ENCODE results near the gene SLC25A21. TPM values are rescaled to one million over a fixed set of nuclear protein-coding genes. Genes with fewer than 3 reads are reported as not detected.

Gene SLC25A21
- total RNA-seq, 1 donor from 2014 or later, result not detected

DNA sequence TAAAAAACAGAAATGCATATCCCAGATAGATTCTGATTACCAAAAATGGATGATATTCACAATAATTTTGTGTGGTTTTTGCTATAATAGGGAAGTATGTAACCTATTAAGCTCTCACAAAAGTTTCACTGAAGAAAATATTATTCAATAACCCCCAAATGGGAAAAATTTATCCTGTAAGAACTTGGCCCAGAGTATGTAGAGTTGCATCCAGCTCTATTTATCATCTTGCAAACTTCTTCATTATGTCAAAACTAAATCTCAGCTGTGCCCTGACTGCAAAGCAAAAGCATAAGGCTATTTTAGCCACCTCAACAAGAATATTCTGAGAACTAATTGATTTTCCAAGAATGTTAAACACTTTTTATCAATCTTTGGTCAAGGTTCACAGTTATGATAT, 311.6 kb downstream of the SLC25A21 start:
- Mint-ChIP-seq H3K4me1 (no peaks in the 10 kb centered on the region), H3K9me3 (no peaks in the 10 kb centered on the region), H3K27ac (no peak overlapping the region), H3K36me3 (ENCODE audit: low read depth) (no peaks in the 10 kb centered on the region), H3K27me3 (no peaks in the 10 kb centered on the region), H3K4me3 (no peak overlapping the region)
- no peak for DNase-seq
- intact Hi-C loops (cut with micrococcal nuclease), result no loop called here

DNA sequence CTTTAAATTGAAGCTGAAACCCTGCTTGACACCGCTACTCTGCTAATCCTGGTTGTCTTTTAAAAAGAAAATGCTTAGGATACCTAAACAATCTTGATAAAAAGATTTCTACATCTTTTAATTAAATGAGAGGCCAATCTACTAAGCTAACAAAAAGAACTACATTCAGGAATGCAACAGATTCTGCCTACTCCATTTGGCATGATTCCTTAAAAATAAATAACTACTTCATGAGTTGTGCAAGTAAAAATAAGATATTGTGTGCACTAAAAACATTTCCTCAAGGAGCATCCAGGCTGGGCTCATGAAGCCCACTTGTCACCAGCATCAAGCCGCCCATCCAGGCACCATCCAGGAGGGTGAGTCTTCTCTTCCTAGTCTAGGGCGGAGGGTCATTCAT, 313.3 kb downstream of the SLC25A21 start:
- H3K4me1 Mint-ChIP-seq, result no peaks in the 10 kb centered on the region
- H3K9me3 Mint-ChIP-seq, result no peaks in the 10 kb centered on the region
- H3K27ac Mint-ChIP-seq, result no peak overlapping the region
- H3K36me3 Mint-ChIP-seq (ENCODE audit: low read depth), result no peaks in the 10 kb centered on the region
- no peak for DNase-seq
- H3K27me3 Mint-ChIP-seq, result no peaks in the 10 kb centered on the region
- no peak overlapping the region for H3K4me3 Mint-ChIP-seq
- intact Hi-C loops (cut with micrococcal nuclease), result no loop called here

DNA sequence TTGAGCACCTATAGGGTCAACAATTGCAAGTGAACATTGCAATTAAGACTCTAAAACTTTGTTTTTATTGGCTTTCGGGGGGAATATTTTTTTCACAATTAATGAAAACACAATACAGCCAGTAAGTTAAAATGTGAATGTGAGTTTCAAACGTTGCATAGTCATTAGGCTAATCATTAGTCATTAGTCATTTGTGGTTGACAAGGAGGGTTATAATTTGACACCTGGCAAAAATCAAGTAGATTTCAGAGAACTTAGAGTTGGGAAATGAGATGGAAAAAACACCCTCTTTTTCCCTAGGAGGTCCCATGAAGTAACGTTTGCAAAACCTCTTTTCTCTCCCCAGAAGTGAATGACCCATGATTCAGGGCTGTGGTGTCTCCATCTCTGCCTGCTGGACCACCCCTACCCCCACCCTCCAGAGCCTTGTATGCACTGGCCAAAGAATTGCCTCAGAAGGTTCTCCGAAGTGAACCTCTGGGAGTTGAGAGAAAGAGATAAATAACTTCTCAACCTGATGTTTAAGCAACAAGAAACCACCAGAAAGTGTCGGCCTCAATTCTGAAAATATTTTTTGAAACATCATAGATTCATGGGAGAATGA, 314.5 kb downstream of the SLC25A21 start:
- Mint-ChIP-seq H3K4me1 (no peaks in the 10 kb centered on the region), H3K27ac (no peak overlapping the region), H3K9me3 (no peaks in the 10 kb centered on the region), H3K4me3 (no peak overlapping the region), H3K27me3 (no peaks in the 10 kb centered on the region), H3K36me3 (ENCODE audit: low read depth) (no peaks in the 10 kb centered on the region)
- DNase-seq, result no peak
- intact Hi-C loops (cut with micrococcal nuclease), result no loop called here

DNA sequence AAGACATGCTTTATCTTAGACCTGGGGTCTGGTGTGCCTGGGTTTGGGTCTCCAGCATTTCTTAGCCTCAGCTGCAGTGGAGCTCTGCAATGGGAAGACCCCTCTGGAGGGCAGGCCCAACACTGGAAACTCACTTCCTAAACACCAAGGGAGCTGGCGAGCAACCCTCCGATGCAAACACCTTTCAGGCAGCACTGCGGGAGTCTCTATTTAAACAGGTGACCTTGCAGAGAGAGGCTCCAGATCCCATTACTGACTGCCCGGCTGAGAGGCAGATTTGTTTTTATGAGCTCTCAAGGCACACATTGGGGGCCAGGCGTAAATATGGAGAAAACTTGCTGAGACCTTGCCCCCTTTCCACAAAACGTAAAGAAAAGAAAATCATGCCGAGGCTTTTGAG, 315.3 kb downstream of the SLC25A21 start:
- Mint-ChIP-seq H3K4me3 (no peak overlapping the region), H3K4me1 (no peaks in the 10 kb centered on the region), H3K36me3 (ENCODE audit: low read depth) (no peaks in the 10 kb centered on the region), H3K27ac (no peak overlapping the region), H3K27me3 (no peaks in the 10 kb centered on the region), H3K9me3 (no peaks in the 10 kb centered on the region)
- intact Hi-C loops (cut with micrococcal nuclease), result no loop called here
- DNase-seq, result no peak

DNA sequence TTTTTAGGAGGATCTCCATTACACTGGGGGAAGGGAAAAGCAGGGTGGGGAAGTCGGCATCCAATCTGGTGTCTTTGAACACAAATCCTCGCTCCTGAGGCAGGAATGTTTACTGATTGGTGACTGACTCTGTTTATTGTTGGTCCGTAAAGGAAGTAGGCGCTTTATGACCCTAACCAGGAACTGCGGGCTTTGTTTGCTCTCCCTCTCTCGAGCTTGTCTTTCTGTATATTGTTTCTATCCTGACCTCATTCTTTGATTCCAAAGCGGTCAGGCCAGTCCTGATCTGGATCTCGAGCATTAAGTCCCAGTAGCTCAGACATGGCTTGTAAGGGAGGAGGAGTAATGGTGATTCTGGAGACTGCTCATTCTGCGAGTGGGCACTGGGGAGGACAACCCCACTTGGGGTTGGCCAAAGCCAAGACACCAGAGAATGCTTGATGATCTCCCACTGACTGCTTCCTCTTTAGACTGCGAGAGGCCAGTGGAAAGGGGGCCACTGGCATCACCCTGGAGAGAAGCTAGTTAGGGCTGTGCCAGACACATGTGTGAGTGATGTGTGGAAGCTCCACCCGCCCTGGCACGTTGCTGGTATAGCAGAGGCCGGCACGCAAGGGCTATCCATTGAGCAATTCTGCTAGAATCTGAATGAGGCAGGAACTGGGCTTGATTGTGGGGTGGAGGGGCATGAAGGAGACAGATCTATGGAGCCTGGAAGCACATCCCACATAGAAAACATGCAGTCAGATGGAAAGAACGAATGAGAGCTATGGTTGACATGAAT, 316.1 kb downstream of the SLC25A21 start:
- no peaks in the 10 kb centered on the region for H3K4me1 Mint-ChIP-seq
- no peaks in the 10 kb centered on the region for H3K27me3 Mint-ChIP-seq
- no peak overlapping the region for H3K4me3 Mint-ChIP-seq
- intact Hi-C loops (cut with micrococcal nuclease), result no loop called here
- H3K27ac Mint-ChIP-seq, result no peak overlapping the region
- no peaks in the 10 kb centered on the region for H3K9me3 Mint-ChIP-seq
- DNase-seq, result no peak
- H3K36me3 Mint-ChIP-seq (ENCODE audit: low read depth), result no peaks in the 10 kb centered on the region

DNA sequence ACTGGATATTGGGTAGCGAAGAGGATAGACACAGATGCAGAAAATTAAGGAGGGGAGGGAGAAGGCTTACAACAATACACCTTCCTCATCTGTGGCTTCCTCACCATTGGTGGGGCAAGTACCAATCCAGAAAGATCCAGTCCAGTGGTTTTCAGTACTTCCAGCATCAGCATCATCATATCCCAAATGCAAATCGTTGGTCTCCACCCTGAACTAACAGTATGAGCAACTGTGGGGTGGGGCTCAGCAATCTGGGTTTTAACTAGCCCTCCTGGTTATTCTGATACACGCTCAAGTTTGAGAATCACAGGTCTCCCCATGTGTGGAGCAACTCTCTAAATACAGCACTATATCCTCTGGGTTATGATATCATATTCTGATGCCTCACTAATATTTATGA, 317.0 kb downstream of the SLC25A21 start:
- DNase-seq, result no peak
- Mint-ChIP-seq H3K9me3 (no peaks in the 10 kb centered on the region), H3K27me3 (no peaks in the 10 kb centered on the region), H3K4me3 (no peak overlapping the region), H3K36me3 (ENCODE audit: low read depth) (no peaks in the 10 kb centered on the region), H3K4me1 (no peaks in the 10 kb centered on the region), H3K27ac (no peak overlapping the region)
- intact Hi-C loops (cut with micrococcal nuclease), result no loop called here

DNA sequence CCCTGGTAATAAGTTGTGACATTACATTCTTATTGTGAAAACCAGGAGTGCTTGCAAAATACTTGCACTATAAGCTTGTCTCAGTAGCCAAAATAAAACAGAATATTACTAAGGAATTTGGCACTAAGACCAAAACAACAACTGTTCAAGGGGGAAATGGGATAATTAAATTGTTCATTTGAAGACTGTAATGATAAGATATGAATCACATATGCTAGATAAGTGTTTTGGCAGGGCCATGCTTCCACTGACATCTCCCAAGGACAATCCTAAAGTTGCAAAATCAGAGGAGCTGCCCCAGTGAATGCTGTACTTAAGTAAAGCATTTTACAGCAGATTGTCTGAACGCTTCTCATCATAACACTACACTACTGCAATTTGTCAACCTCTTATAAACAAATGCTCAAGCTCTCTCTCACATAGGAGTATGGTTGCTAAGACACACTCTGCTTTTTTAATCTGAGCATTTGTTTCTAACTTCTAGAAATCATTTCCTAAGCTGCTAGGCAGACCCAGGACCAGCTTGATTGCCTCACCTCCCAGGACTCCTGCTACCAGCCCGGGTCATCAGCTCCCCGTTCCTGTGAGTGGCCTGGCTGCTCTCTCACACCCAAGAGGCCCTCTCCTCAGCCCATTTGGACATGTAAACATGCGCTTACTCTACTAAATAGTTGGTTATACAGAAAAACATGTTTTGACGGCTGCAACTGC, 319.3 kb downstream of the SLC25A21 start:
- no peak for DNase-seq
- Mint-ChIP-seq H3K27me3 (no peaks in the 10 kb centered on the region), H3K36me3 (ENCODE audit: low read depth) (no peaks in the 10 kb centered on the region), H3K4me1 (no peaks in the 10 kb centered on the region), H3K27ac (no peak overlapping the region), H3K9me3 (no peaks in the 10 kb centered on the region), H3K4me3 (no peak overlapping the region)
- intact Hi-C loops (cut with micrococcal nuclease), result no loop called here

DNA sequence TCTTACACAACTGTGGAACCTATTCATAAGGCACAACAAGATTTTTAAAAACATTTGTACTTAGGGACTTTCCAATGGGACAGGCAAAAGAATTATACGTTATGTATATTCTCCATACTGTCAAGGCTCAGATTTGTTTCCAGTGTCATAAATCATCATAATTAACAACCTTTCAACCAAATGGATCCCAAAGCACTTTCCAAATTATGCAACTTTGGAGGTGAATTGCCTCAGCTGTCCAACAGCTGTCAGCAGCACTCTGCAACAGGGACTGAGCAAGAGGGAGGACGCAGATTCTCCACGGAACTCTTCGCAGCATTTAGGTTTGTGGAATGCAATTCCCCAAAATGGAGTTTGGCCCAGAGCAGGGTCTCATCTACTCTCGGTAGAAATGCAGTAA, 324.2 kb downstream of the SLC25A21 start:
- H3K36me3 Mint-ChIP-seq (ENCODE audit: low read depth), result no peaks in the 10 kb centered on the region
- intact Hi-C loops (cut with micrococcal nuclease), result no loop called here
- H3K4me3 Mint-ChIP-seq, result no peak overlapping the region
- no peaks in the 10 kb centered on the region for H3K27me3 Mint-ChIP-seq
- no peaks in the 10 kb centered on the region for H3K4me1 Mint-ChIP-seq
- no peak overlapping the region for H3K27ac Mint-ChIP-seq
- DNase-seq, result no peak
- H3K9me3 Mint-ChIP-seq, result no peaks in the 10 kb centered on the region

DNA sequence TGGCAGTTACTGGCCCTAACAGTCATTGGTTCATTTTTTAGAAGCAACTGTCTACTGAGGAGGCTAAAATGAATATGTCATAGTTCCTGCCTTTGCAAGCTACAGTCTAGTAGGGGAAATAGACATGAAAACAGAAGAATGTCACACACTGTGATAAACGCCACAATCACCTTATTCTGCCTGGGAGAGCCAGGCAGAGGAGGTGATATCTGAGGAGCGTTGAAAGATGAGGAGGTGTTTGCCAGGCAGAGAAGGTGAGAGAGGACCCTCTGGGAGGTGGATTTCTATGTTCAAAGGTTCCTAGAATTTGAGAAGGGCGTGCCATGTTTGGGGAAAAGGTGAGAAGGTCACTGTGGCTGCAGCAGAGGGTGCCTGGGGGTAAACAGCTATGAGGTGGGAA, 325.0 kb downstream of the SLC25A21 start:
- Mint-ChIP-seq H3K4me1 (no peaks in the 10 kb centered on the region), H3K27ac (no peak overlapping the region), H3K4me3 (no peak overlapping the region), H3K27me3 (no peaks in the 10 kb centered on the region), H3K9me3 (no peaks in the 10 kb centered on the region), H3K36me3 (ENCODE audit: low read depth) (no peaks in the 10 kb centered on the region)
- DNase-seq, result no peak
- intact Hi-C loops (cut with micrococcal nuclease), result no loop called here

DNA sequence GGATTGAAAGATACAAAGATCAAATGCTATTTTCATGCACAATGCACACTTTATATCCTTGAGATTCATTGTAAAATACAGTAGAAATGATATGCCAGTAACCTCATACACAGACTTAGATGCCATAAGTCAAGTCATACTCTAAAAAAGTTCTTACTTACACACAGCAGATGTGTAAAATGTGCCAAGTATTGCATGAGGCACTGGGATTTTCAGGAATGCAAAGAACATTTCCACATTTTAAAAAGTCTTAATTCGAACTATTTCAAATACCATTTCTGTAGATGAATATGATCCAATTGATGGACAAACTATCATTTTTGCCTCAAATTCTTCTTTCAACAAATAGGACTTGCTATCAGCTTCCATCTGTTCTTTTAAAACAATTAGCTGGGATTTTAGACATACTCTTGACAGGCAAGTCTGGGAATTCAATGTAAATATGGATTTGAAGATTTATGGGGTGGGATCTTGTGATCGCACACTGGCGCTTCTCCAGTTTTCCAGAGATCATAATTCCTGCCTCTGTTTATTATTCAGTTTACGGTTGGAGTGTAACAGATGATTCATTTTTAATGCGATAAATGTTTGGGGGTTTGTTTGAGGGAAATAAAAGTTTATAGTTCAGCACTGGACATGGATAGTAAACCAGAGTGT, 326.9 kb downstream of the SLC25A21 start:
- DNase-seq, result no peak
- no peak overlapping the region for H3K4me3 Mint-ChIP-seq
- H3K27ac Mint-ChIP-seq, result no peak overlapping the region
- no peaks in the 10 kb centered on the region for H3K36me3 Mint-ChIP-seq (ENCODE audit: low read depth)
- intact Hi-C loops (cut with micrococcal nuclease), result no loop called here
- H3K9me3 Mint-ChIP-seq, result no peaks in the 10 kb centered on the region
- no peaks in the 10 kb centered on the region for H3K27me3 Mint-ChIP-seq
- H3K4me1 Mint-ChIP-seq, result no peaks in the 10 kb centered on the region

DNA sequence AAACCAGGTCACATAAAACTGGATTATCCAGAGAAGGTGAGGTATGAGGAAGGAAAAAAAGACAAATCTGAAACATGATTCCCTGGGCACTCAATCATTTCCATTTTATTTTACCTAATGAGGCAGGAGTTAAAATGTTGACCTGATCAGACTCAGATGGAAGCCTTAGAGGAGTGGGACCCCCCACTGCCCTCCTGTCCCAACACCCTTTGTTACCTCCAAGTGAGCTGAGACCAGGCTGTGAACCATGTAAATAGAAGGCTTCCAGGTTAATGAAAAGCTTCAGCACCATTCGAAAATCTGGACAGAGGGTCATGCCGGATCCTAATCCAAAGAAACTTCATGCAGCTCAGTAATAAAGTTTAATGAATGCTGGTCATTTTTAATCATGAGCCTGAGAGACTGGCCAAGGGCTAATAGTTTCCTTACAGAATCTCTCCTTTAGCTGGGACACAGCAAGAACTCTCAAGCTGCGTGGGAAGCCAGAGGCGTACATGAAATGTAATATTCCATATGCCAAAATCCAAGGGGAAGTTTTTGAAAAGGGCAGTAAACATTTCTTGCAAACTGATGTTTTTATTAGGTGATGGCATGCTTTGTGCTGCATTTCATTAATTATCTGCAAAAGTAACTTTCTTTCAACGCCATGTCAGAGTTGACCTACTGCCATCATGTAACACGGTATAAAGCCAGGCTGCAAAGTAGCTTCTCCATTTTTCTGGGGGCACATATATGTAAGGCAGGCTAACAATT, 327.8 kb downstream of the SLC25A21 start:
- intact Hi-C loops (cut with micrococcal nuclease), result no loop called here
- Mint-ChIP-seq H3K4me1 (no peaks in the 10 kb centered on the region), H3K9me3 (no peaks in the 10 kb centered on the region), H3K36me3 (ENCODE audit: low read depth) (no peaks in the 10 kb centered on the region), H3K27ac (no peak overlapping the region), H3K4me3 (no peak overlapping the region), H3K27me3 (no peaks in the 10 kb centered on the region)
- DNase-seq, result no peak

DNA sequence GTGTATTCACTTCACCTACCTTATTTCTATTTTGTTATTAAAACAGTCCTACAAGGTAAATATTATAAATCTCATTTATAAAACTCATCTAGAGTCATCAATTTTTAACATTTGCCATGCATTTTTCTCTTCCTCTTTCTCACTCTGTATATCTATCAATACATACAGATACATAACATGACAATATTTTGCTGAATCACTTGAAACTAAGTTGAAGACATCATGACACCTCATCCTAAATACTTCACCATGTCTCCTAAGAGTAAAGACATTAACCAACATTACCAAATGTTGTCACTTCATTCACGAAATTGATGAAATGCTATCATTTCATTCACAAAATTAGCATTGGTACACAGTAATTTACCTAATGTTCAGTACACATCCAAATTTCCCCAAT, 329.0 kb downstream of the SLC25A21 start:
- no peak for DNase-seq
- no peak overlapping the region for H3K4me3 Mint-ChIP-seq
- intact Hi-C loops (cut with micrococcal nuclease), result no loop called here
- H3K9me3 Mint-ChIP-seq, result no peaks in the 10 kb centered on the region
- H3K27ac Mint-ChIP-seq, result no peak overlapping the region
- no peaks in the 10 kb centered on the region for H3K36me3 Mint-ChIP-seq (ENCODE audit: low read depth)
- no peaks in the 10 kb centered on the region for H3K27me3 Mint-ChIP-seq
- H3K4me1 Mint-ChIP-seq, result no peaks in the 10 kb centered on the region

DNA sequence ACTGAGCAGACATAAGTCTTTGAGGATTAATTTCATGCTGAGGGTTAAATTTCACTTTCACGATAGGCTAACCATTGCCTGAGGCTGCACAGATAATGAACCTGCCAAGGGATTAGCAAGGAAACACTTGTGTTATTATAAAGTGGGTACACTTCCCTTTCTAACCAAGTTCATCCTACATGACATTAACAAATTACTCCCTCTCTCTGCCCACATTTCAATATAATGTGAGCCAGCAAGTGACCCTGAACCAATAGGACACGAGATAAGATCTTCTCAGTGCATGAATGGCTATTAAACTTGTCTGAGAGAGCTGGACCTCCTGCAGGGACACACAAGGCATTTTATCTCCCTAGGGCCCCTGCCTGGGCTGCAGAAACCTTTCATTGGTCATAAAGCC, 337.3 kb downstream of the SLC25A21 start:
- H3K36me3 Mint-ChIP-seq (ENCODE audit: low read depth), result no peaks in the 10 kb centered on the region
- no peak for DNase-seq

More for the DNA sequence above, 337.3 kb downstream of the SLC25A21 start:
- Mint-ChIP-seq H3K27me3 (no peaks in the 10 kb centered on the region), H3K9me3 (no peaks in the 10 kb centered on the region), H3K27ac (no peak overlapping the region), H3K4me3 (no peak overlapping the region), H3K4me1 (no peaks in the 10 kb centered on the region)
- intact Hi-C loops (cut with micrococcal nuclease), result no loop called here
